Loucy (cell line): ENCODE data around the gene TAF3.

Experiments used
- EZH2phosphoT487 ChIP-seq: fragments of 200-600 bp; IDR thresholded peaks from 2 replicates; pipeline ENCODE4 v1.6.1; 2018; ENCODE audit warnings: antibody characterized with exemption, mild to moderate bottlenecking, moderate library complexity, borderline replicate concordance
- TF ChIP-seq, protein P1 (sequence below): fragments of 200-600 bp; sonication (generic); conservative IDR thresholded peaks from 2 replicates; pipeline ENCODE4 v1.5.1; 2014; ENCODE audit warnings: mild to moderate bottlenecking, antibody characterized with exemption, low read length

DNA sequence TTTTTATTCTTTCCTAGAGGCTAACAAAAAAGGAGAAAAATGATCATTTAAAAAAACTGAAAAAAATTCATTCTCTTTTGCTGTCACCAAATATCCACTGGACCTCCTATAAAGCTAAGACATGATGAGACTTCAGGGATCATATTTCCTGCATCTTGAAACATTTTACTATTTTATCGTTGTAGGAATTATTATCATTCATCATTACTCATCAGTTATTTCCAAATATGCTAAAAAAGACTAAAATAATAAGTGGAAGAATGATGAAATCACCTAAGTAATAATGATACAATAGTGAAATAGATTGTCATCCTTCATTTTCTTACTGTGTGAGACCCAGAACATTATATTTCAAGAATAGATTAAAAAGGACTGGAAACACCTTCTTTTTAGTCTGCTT lies 28.3 kb downstream of the TAF3 start:
- TF ChIP-seq, protein P1, sequence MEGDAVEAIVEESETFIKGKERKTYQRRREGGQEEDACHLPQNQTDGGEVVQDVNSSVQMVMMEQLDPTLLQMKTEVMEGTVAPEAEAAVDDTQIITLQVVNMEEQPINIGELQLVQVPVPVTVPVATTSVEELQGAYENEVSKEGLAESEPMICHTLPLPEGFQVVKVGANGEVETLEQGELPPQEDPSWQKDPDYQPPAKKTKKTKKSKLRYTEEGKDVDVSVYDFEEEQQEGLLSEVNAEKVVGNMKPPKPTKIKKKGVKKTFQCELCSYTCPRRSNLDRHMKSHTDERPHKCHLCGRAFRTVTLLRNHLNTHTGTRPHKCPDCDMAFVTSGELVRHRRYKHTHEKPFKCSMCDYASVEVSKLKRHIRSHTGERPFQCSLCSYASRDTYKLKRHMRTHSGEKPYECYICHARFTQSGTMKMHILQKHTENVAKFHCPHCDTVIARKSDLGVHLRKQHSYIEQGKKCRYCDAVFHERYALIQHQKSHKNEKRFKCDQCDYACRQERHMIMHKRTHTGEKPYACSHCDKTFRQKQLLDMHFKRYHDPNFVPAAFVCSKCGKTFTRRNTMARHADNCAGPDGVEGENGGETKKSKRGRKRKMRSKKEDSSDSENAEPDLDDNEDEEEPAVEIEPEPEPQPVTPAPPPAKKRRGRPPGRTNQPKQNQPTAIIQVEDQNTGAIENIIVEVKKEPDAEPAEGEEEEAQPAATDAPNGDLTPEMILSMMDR: no peak
- no peak for TF ChIP-seq EZH2phosphoT487
